Measurements from ENCODE around the gene ART1. TPM values are rescaled to one million over a fixed set of nuclear protein-coding genes. Genes with fewer than 3 reads are reported as not detected.

ART1 gene
- total RNA-seq, 1 experiment from 2014 or later, result not detected

DNA sequence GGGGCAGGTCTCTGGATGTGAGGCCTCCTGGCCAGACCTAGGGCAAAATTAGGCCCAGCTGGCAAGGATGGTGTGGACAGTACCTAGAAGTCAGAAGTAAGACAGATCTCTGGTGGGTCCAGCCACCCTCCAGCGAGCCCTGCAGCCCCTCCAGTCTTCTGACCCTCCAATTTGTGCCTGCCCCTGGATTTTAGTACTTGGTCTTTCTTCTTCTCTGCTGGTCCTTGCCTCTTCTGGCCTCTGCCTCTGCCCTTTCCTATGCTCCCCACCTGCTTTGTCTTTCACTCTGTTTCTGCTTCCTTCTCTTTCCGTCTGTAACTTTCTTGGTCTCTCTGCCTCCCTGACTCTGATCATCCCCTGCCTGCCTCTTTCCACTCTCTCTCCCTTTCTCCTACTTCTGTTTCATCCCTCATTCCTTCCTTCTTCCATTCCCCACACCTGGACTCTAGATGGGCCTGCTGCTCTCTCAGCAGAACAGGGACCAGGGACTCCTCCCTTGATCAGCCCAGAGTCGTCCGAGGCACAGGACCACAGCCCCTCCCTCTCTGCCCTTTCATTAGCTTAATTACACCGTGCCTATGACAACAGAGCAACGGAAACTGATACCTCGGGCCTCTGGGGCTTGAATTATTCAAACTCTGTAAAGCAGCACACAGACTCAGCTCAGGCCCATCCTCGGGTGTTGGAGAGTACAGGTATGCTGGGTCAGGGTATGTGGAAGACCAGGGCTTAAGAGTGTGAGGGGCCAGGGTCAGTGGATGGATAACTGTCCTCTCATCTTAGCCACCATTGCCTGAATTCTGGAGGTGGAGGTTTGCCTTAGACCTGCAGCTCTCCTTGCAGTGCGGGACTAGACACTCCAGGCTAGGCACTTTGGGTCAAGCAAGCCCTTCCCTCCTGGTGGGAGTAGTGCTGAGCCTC lies 26.7 kb downstream of the ART1 start, which contains the start of gene CHRNA10:
TSS of gene CHRNA10 (minus strand) at position 51 of the 921 bp plus-strand sequence. CDS start 72 bp downstream, outside the sequence.
- ATAC-seq (no peak), DNase-seq (no peak)
- Histone ChIP-seq H3K4me3 (ENCODE audit: low read length) (no peak within 1 kb of the TSS), H3F3A (ENCODE audit: low read length, unreplicated experiment) (no peaks in the 10 kb centered on the region), H3K4me2 (ENCODE audit: low read length) (no peak within 1 kb of the TSS), H2AFZ (ENCODE audit: low read length) (no peak within 1 kb of the TSS), H4K20me1 (ENCODE audit: low read length) (0 out of 2 replicates have a peak, but pooled peaks cover 4% of the 10 kb centered on the region), H3K4me1 (ENCODE audit: insufficient read depth, low read length) (peaks cover 21% of the 10 kb centered on the region), H3K36me3 (ENCODE audit: low read depth, low read length) (peaks cover 27% of the 10 kb centered on the region), H3K79me2 (ENCODE audit: low read length) (no peaks in the 10 kb centered on the region), H3K9me3 (ENCODE audit: low read length) (no peaks in the 10 kb centered on the region), H3K27ac (ENCODE audit: low read length) (no peak within 1 kb of the TSS), H3K27me3 (ENCODE audit: low read length) (no peaks in the 10 kb centered on the region), H3K9me2 (replicated peaks; ENCODE audit: low read length) (no peaks in the 10 kb centered on the region), H3K9ac (ENCODE audit: low read length) (no peak within 1 kb of the TSS)
- CTCF ChIA-PET, result no interaction called here
- POLR2A ChIA-PET (ENCODE audit: unreplicated experiment), result no interaction called here
- TF ChIP-seq, protein P1, sequence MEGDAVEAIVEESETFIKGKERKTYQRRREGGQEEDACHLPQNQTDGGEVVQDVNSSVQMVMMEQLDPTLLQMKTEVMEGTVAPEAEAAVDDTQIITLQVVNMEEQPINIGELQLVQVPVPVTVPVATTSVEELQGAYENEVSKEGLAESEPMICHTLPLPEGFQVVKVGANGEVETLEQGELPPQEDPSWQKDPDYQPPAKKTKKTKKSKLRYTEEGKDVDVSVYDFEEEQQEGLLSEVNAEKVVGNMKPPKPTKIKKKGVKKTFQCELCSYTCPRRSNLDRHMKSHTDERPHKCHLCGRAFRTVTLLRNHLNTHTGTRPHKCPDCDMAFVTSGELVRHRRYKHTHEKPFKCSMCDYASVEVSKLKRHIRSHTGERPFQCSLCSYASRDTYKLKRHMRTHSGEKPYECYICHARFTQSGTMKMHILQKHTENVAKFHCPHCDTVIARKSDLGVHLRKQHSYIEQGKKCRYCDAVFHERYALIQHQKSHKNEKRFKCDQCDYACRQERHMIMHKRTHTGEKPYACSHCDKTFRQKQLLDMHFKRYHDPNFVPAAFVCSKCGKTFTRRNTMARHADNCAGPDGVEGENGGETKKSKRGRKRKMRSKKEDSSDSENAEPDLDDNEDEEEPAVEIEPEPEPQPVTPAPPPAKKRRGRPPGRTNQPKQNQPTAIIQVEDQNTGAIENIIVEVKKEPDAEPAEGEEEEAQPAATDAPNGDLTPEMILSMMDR (conservative IDR thresholded peaks at IDR 0.05; ENCODE audit: low read depth, low read length), result no peak
- TF ChIP-seq EZH2 (IDR thresholded peaks at IDR 0.05; ENCODE audit: low read length, unreplicated experiment) (no peak), EZH2phosphoT487 (IDR thresholded peaks at IDR 0.05; ENCODE audit: borderline replicate concordance, low read length) (no peak)
- intact Hi-C loops (cut with micrococcal nuclease), result no loop called here
- BruUV-seq (replicated peaks), result no TSS peak

DNA sequence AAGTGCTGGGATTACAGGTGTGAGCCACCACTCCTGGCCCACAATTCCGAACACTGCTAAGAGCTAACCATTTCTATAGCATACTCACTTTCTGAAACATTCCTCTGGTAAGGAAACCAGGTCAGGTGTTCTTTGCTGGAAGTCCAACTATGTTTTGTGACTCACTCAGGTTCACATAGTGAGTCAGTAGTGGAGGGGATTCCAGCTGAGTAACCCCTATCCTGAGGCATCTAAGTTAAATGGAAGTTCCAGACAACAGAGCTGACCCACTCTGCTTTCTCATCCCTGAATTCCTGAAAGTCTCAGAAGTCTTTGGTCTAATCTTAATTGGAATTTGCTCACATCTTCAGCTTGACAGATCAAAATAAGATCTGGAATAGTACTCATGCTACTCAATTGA lies 29.3 kb downstream of the ART1 start:
- Histone ChIP-seq H4K20me1 (ENCODE audit: low read length) (0 out of 2 replicates have a peak, but pooled peaks cover 4% of the 10 kb centered on the region), H3K79me2 (ENCODE audit: low read length) (no peaks in the 10 kb centered on the region), H3K9me2 (replicated peaks; ENCODE audit: low read length) (no peaks in the 10 kb centered on the region), H3K9me3 (ENCODE audit: low read length) (no peaks in the 10 kb centered on the region), H3K27ac (ENCODE audit: low read length) (peak overlapping the region; percentile 37), H3K4me2 (ENCODE audit: low read length) (peak overlapping the region; percentile 31), H3K4me1 (ENCODE audit: insufficient read depth, low read length) (peaks cover 21% of the 10 kb centered on the region), H3K36me3 (ENCODE audit: low read depth, low read length) (peaks cover 47% of the 10 kb centered on the region), H3F3A (ENCODE audit: low read length, unreplicated experiment) (no peaks in the 10 kb centered on the region), H3K9ac (ENCODE audit: low read length) (no peak overlapping the region), H2AFZ (ENCODE audit: low read length) (no peak overlapping the region), H3K27me3 (ENCODE audit: low read length) (no peaks in the 10 kb centered on the region), H3K4me3 (ENCODE audit: low read length) (no peak overlapping the region)
- BruUV-seq (replicated peaks), result no TSS peak
- DNase-seq (peak; percentile 89), ATAC-seq (peak; percentile 94)
- intact Hi-C loops (cut with micrococcal nuclease), result no loop called here
- TF ChIP-seq EZH2phosphoT487 (IDR thresholded peaks at IDR 0.05; ENCODE audit: borderline replicate concordance, low read length) (no peak), EZH2 (IDR thresholded peaks at IDR 0.05; ENCODE audit: low read length, unreplicated experiment) (no peak)
- TF ChIP-seq, protein P1 (conservative IDR thresholded peaks at IDR 0.05; ENCODE audit: low read depth, low read length), result no peak
- CTCF ChIA-PET, result no interaction called here
- POLR2A ChIA-PET (ENCODE audit: unreplicated experiment), result no interaction called here

DNA sequence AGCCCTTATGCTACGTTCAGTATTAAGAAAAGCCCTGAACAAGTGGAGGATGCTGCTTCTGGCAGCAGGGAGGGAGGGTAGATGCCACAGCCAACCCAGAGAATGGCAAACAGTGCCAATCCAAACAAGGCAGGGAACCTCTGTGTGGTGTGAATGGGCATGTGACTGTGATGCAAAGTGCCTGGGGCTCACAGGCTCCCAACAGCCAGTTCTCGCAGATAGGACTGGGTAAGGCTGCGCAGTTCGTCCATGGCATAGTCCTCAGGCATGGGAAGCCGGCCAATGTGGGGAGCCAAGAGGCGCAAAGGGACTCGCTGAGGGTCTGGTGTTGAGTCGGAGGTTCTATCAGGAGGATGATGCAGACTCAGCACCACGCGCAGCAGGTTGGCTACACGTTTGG lies 31.0 kb downstream of the ART1 start:
- no peak overlapping the region for H3K27ac ChIP-seq (ENCODE audit: low read length)
- H2AFZ ChIP-seq (ENCODE audit: low read length), result no peak overlapping the region
- no peak for DNase-seq
- ChIA-PET POLR2A (ENCODE audit: unreplicated experiment) (no interaction called here), CTCF (no interaction called here)
- H3K4me2 ChIP-seq (ENCODE audit: low read length), result no peak overlapping the region
- H3K4me1 ChIP-seq (ENCODE audit: insufficient read depth, low read length), result peaks cover 21% of the 10 kb centered on the region
- H3K9ac ChIP-seq (ENCODE audit: low read length), result no peak overlapping the region
- no TSS peak for BruUV-seq (replicated peaks)
- no peaks in the 10 kb centered on the region for H3K79me2 ChIP-seq (ENCODE audit: low read length)
- H3K36me3 ChIP-seq (ENCODE audit: low read depth, low read length), result peaks cover 60% of the 10 kb centered on the region
- 0 out of 2 replicates have a peak, but pooled peaks cover 4% of the 10 kb centered on the region for H4K20me1 ChIP-seq (ENCODE audit: low read length)
- H3K27me3 ChIP-seq (ENCODE audit: low read length), result no peaks in the 10 kb centered on the region
- ATAC-seq, result no peak; the same call in 1 of the 2 replicates
- H3K9me2 ChIP-seq (replicated peaks; ENCODE audit: low read length), result no peaks in the 10 kb centered on the region
- no peaks in the 10 kb centered on the region for H3K9me3 ChIP-seq (ENCODE audit: low read length)
- intact Hi-C loops (cut with micrococcal nuclease), result no loop called here
- no peaks in the 10 kb centered on the region for H3F3A ChIP-seq (ENCODE audit: low read length, unreplicated experiment)
- no peak overlapping the region for H3K4me3 ChIP-seq (ENCODE audit: low read length)
- no peak for TF ChIP-seq EZH2 (IDR thresholded peaks at IDR 0.05; ENCODE audit: low read length, unreplicated experiment)
- TF ChIP-seq EZH2phosphoT487 (IDR thresholded peaks at IDR 0.05; ENCODE audit: borderline replicate concordance, low read length), result no peak

All from PC-3 (cell line).